Panc1 (cell line): ENCODE results near the gene CHRNB4. TPM values are rescaled to one million over a fixed set of nuclear protein-coding genes. Genes with fewer than 3 reads are reported as not detected.
"Not testable (repeated sequence)": the region's sequence is repeated elsewhere in the genome, so short reads cannot be mapped to it uniquely, and the experiment has no call there.

Experiments
- ATAC-seq: fragments of 200-7000 bp; cut with Tn5 transposase; 2 replicates; pipeline ENCODE4 v1.9.1; 2020; ENCODE audit warnings: mild to moderate bottlenecking, moderate library complexity
- BruUV-seq: library from RNA; stranded (reverse); fragments of 400-500 nt; replicated peaks from 2 replicates; lab custom pipeline; 2021; lab: Mats Ljungman, UMichigan
- CTCF ChIA-PET: fragments of 300-600 bp; sonication (Branson Sonifier 250); formaldehyde crosslinking; loops from one replicate; lab custom pipeline; 2022; ENCODE audit warnings: antibody characterized with exemption; lab: Charles Lee
- POLR2A ChIA-PET: fragments of 300-600 bp; sonication (Branson Sonifier 250); formaldehyde crosslinking; loops from one replicate; lab custom pipeline; 2022; ENCODE audit warnings: antibody characterized with exemption; lab: Charles Lee
- DNase-seq: peaks from one replicate; pipeline ENCODE4 v3.0.0-alpha.2; 2010; ENCODE audit warnings: low read depth, low spot score
- H3K27ac ChIP-seq: 2 replicates; pipeline ENCODE4 v1.5.1; 2011; ENCODE audit warnings: mild to moderate bottlenecking, low read length, inconsistent platforms
- H3K27me3 ChIP-seq: fragments of 200-500 bp; sonication (Bioruptor generic); 2 replicates; pipeline ENCODE4 v1.6.0; 2014; ENCODE audit warnings: low read length, inconsistent platforms; ENCODE audit not compliant: control insufficient read depth, insufficient read depth
- H3K36me3 ChIP-seq: fragments of 200-500 bp; sonication (Bioruptor generic); 2 replicates; pipeline ENCODE4 v1.5.1; 2014; ENCODE audit warnings: inconsistent platforms, mild to moderate bottlenecking, low read length, moderate library complexity; ENCODE audit not compliant: control insufficient read depth, insufficient read depth
- H3K4me1 ChIP-seq: 2 replicates; pipeline ENCODE4 v1.5.1; 2011; ENCODE audit warnings: inconsistent platforms, mild to moderate bottlenecking, low read length, moderate library complexity; ENCODE audit not compliant: control insufficient read depth, insufficient read depth
- H3K4me3 ChIP-seq, 2 experiments: 2 replicates each; pipeline ENCODE4 v1.5.1; 2011 to 2012; ENCODE audit warnings: low read depth in 2 of 2, low read length in 2 of 2, mild to moderate bottlenecking in 2 of 2, inconsistent platforms in 1 of 2, moderate library complexity in 1 of 2
- H3K9me3 ChIP-seq: fragments of 200-500 bp; sonication (Bioruptor generic); 2 replicates; pipeline ENCODE4 v1.5.1; 2014; ENCODE audit warnings: low read depth, mild to moderate bottlenecking, inconsistent platforms, low read length, moderate library complexity; ENCODE audit not compliant: control insufficient read depth, insufficient read depth
- POLR2AphosphoS5 ChIP-seq: IDR thresholded peaks from 2 replicates; pipeline ENCODE4 v1.6.1; 2012; ENCODE audit warnings: mild to moderate bottlenecking, low read depth, low read length, moderate library complexity
- SIN3A ChIP-seq: IDR thresholded peaks from 2 replicates; pipeline ENCODE4 v1.6.1; 2012; ENCODE audit warnings: low read depth, mild to moderate bottlenecking, low read length, moderate library complexity, borderline replicate concordance; ENCODE audit not compliant: insufficient read depth
- TCF7L2 ChIP-seq: IDR thresholded peaks from 2 replicates; pipeline ENCODE4 v1.6.1; 2011; ENCODE audit warnings: mild to moderate bottlenecking, low read depth, low read length, inconsistent platforms
- in situ Hi-C: cut with HindIII; loops from 2 replicates; pipeline ENCODE4 v1.10.0; 2016; ENCODE audit warnings: low sequenced_read_pairs, low pct_unique_long_range_greater_than_20kb
- intact Hi-C: fragments of 100-400 bp; cut with micrococcal nuclease; formaldehyde crosslinking; loops from one replicate; pipeline ENCODE4 v1.10.0; 2022; ENCODE audit not compliant: unreplicated experiment
- total RNA-seq: library from RNA; stranded (reverse); gene quantifications from one replicate; pipeline ENCODE4 v1.2.1, GENCODE V29; 2021; ENCODE audit not compliant: unreplicated experiment
- TF ChIP-seq, protein P1 (sequence below), 2 experiments: IDR thresholded peaks; 2 replicates each; pipeline ENCODE4 v1.6.1; 2011 to 2012; ENCODE audit warnings: low read depth in 2 of 2, control low read depth in 1 of 2, low read length in 1 of 2, mild to moderate bottlenecking in 1 of 2, moderate library complexity in 1 of 2; ENCODE audit not compliant: insufficient read depth in 1 of 2
- TF ChIP-seq, protein P2 (sequence below): fragments of 450-650 bp; IDR thresholded peaks from 2 replicates; pipeline ENCODE4 v1.5.1; 2017; ENCODE audit warnings: mild to moderate bottlenecking

The CHRNB4 gene
- total RNA-seq, 1 experiment from 2014 or later = not detected

DNA sequence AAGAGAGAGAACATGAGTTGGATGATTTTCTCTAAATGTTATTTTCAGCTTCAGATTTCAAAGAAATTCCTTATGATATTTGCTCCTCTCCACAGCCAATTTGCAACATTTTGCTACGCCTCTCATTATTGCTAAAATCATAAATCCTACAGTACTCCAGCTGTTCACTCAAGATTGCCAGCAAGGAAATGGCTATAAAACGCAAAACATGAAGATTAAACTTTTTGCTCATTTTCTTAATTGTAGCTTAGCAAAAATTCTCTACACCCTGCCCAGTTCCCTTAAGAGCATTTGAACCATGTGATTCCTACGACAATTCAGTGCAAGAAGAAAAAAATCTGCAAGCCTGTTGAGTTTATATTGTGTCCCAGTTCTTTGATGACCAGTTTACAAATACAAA is 27.0 kb downstream of the CHRNB4 start:
- 0 out of 2 replicates have a peak, but pooled peaks cover 2% of the 10 kb centered on the region for H3K27me3 ChIP-seq
- in situ Hi-C loops (no loop called here), intact Hi-C loops (no loop called here)
- no peaks in the 10 kb centered on the region for H3K9me3 ChIP-seq
- CTCF ChIA-PET = no interaction called here
- H3K4me3 ChIP-seq = no peak overlapping the region
- no peak for TF ChIP-seq TCF7L2
- TF ChIP-seq, protein P1, sequence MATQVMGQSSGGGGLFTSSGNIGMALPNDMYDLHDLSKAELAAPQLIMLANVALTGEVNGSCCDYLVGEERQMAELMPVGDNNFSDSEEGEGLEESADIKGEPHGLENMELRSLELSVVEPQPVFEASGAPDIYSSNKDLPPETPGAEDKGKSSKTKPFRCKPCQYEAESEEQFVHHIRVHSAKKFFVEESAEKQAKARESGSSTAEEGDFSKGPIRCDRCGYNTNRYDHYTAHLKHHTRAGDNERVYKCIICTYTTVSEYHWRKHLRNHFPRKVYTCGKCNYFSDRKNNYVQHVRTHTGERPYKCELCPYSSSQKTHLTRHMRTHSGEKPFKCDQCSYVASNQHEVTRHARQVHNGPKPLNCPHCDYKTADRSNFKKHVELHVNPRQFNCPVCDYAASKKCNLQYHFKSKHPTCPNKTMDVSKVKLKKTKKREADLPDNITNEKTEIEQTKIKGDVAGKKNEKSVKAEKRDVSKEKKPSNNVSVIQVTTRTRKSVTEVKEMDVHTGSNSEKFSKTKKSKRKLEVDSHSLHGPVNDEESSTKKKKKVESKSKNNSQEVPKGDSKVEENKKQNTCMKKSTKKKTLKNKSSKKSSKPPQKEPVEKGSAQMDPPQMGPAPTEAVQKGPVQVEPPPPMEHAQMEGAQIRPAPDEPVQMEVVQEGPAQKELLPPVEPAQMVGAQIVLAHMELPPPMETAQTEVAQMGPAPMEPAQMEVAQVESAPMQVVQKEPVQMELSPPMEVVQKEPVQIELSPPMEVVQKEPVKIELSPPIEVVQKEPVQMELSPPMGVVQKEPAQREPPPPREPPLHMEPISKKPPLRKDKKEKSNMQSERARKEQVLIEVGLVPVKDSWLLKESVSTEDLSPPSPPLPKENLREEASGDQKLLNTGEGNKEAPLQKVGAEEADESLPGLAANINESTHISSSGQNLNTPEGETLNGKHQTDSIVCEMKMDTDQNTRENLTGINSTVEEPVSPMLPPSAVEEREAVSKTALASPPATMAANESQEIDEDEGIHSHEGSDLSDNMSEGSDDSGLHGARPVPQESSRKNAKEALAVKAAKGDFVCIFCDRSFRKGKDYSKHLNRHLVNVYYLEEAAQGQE (IDR thresholded peaks at IDR 0.05; ENCODE audit: insufficient read depth in 1 of 2, low read depth in 2 of 2, low read length in 1 of 2) = no peak
- no peak for TF ChIP-seq SIN3A
- no peak for TF ChIP-seq POLR2AphosphoS5
- TF ChIP-seq, protein P2, sequence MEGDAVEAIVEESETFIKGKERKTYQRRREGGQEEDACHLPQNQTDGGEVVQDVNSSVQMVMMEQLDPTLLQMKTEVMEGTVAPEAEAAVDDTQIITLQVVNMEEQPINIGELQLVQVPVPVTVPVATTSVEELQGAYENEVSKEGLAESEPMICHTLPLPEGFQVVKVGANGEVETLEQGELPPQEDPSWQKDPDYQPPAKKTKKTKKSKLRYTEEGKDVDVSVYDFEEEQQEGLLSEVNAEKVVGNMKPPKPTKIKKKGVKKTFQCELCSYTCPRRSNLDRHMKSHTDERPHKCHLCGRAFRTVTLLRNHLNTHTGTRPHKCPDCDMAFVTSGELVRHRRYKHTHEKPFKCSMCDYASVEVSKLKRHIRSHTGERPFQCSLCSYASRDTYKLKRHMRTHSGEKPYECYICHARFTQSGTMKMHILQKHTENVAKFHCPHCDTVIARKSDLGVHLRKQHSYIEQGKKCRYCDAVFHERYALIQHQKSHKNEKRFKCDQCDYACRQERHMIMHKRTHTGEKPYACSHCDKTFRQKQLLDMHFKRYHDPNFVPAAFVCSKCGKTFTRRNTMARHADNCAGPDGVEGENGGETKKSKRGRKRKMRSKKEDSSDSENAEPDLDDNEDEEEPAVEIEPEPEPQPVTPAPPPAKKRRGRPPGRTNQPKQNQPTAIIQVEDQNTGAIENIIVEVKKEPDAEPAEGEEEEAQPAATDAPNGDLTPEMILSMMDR = no peak
- POLR2A ChIA-PET = no interaction called here
- H3K36me3 ChIP-seq = no peaks in the 10 kb centered on the region
- H3K27ac ChIP-seq = no peak overlapping the region
- H3K4me1 ChIP-seq = peaks cover 4% of the 10 kb centered on the region; the same call in 1 of the 2 replicates
- ATAC-seq (no peak), DNase-seq (no peak)
- no TSS peak for BruUV-seq

DNA sequence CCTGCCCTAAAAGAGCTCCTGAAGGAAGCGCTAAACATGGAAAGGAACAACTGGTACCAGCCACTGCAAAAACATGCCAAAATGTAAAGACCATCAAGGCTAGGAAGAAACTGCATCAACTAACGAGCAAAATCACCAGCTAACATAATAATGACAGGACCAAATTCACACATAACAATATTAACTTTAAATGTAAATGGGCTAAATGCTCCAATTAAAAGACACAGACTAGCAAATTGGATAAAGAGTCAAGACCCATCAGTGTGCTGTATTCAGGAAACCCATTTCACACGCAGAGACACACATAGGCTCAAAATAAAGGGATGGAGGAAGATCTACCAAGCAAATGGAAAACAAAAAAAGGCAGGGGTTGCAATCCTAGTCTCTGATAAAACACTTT is 31.5 kb downstream of the CHRNB4 start:
- H3K27me3 ChIP-seq, in situ Hi-C loops, H3K4me1 ChIP-seq, CTCF ChIA-PET, H3K9me3 ChIP-seq, DNase-seq, H3K27ac ChIP-seq, H3K36me3 ChIP-seq, BruUV-seq, ATAC-seq, intact Hi-C loops, H3K4me3 ChIP-seq, POLR2A ChIA-PET: not testable (repeated sequence)

DNA sequence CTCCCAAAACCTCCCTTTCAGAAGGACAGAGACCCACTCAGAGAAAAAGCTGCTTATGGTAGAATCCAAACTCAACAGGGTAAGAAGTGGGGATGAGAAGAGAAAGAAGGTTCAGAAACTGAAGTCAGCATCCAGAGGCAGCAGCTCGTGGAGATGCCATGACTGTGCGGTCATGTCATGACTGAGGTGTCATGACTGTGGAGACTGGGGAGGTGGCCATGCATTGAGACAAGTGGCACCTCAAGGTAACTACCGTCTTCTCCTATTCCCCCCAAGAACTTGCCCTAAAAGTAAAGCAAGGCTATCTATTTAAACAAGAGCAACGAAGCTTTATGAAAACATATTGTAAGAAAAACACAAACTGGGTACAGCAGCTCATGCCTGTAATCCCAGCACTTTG is 35.3 kb downstream of the CHRNB4 start:
- BruUV-seq = no TSS peak
- DNase-seq (no peak), ATAC-seq (no peak)
- in situ Hi-C loops (no loop called here), intact Hi-C loops (no loop called here)
- Histone ChIP-seq H3K27me3 (no peaks in the 10 kb centered on the region), H3K4me3 (no peak overlapping the region), H3K4me1 (no peaks in the 10 kb centered on the region), H3K36me3 (no peaks in the 10 kb centered on the region), H3K27ac (no peak overlapping the region), H3K9me3 (no peaks in the 10 kb centered on the region)
- ChIA-PET POLR2A (interaction anchor here (0.6 kb wide), 1 partner anchor 596 kb away, joined by 6 read pairs; no protein-coding TSS in a partner anchor), CTCF (no interaction called here)
- TF ChIP-seq, protein P1 (IDR thresholded peaks at IDR 0.05; ENCODE audit: insufficient read depth in 1 of 2, low read depth in 2 of 2, low read length in 1 of 2) = no peak
- TF ChIP-seq, protein P2 = no peak
- TF ChIP-seq SIN3A (no peak), TCF7L2 (no peak), POLR2AphosphoS5 (no peak)
